NCI-H524 (cell line): ENCODE measurements around the gene CCNYL1.

ENCODE experiments used
- DNase-seq, 2 experiments: peaks; one replicate each; lab custom pipeline; 2025; lab: John Stamatoyannopoulos, UW

CCNYL1 gene

GRCh38 chr2:207766041-207766551 lies 54.7 kb downstream of the CCNYL1 start:
- no peak for DNase-seq

- DNase-seq = no peak
Measured at GRCh38 chr2:207766697-207767460, 55.4 kb downstream of the CCNYL1 start.

DNA sequence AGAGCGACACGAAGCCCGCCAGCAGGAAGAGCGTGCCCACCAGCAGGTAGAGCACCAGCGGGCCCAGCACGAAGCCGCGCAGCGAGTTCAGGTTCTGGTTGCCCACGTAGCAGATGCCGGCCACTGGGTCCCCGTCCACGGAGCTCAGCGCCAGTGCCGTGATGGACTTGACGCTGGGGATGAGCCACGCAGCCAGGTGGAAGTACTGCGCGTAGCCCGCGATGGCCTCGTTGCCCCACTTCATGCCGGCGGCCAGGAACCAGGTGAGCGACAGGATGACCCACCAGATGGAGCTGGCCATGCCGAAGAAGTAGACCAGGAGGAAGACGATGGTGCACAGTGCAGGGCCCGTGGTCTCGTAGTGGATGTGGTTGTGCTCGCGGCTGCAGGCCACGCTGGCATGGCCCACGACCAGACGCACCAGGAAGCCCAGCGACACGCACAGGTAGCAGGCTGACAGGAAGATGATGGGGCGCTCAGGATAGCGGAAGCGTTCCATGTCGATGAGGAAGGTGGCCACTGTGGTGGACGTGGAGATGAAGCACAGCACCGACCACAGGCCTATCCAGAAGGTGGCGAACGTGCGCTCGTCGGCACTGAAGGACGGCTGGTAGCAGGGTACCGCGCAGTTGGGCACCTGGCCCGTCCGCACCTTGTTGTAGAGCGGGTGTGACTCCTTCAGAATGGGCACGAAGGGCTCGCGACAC lies 56.2 kb downstream of the CCNYL1 start:
- peak in 1 of 2 experiments; percentile 18 for DNase-seq

DNA sequence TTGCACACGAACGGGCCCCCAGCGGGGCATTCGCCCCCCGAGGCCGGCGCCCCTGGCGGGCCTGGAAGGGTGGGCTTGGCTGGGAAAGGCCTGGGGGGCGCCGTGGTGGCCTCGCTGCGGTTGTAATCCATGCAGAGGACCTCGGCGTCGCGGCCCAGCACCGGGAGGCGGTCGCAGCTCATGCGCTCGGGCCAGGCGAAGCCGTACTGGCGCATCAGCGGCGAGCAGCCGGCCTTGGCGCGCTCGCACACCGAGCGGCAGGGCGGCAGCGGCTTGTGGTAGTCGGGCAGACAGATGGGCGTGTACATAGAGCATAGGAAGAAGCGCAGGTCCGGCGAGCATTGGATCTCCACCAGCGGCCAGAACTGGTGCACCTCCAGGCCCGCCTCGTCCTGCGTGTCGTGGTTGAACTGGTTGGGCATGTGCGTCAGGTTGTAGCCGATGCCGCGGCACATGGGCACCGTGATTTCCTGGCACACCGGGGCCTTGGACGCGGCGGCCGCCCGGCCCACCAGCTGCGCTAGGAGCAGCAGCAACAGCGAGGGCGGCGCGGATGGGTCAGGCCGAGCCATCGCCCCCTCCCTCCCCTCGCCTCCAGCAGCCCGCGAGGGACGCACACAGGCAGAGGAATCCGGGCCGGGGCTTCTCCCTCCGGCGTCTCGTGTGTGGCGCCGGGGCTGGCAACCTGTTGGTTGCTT lies 56.9 kb downstream of the CCNYL1 start:
- peak; percentile 37 to 51 for DNase-seq

DNA sequence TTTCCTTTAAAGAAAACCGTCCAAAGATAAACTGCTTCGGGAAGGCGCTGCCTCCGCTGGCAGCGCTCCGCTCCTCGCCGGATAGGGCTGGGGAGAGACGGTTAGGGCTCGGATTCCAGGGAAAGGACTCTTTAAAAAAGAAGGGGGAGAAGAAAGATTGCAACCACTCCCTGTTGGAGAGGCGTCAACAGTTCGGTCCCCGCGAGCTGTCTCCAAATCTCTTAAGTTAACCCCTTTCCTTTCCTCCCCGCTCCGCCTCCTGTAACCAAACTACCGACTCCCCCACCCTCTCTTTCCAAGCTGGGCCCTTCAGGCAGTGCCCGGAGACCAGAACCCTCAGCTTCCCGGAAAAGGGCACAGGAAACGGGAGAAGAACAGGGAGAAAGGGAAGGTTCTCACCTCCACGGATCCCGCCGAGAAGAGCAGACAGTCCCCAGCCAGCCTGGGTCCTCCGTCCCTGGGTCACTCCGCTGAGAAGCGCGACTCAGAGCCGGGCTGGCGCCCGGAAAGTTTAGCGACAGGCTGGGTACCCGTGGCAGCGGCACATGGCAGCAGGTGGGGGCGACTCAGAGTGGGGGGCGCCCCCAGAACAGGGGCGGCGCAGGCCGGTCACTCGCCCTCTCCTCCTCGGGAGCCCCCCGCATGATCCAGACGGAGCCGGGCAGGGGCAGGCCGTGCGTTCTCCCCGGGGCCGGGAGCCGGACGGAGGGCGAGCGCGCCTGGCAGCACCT lies 57.6 kb downstream of the CCNYL1 start:
- DNase-seq = peak in 1 of 2 experiments; percentile 32

DNA sequence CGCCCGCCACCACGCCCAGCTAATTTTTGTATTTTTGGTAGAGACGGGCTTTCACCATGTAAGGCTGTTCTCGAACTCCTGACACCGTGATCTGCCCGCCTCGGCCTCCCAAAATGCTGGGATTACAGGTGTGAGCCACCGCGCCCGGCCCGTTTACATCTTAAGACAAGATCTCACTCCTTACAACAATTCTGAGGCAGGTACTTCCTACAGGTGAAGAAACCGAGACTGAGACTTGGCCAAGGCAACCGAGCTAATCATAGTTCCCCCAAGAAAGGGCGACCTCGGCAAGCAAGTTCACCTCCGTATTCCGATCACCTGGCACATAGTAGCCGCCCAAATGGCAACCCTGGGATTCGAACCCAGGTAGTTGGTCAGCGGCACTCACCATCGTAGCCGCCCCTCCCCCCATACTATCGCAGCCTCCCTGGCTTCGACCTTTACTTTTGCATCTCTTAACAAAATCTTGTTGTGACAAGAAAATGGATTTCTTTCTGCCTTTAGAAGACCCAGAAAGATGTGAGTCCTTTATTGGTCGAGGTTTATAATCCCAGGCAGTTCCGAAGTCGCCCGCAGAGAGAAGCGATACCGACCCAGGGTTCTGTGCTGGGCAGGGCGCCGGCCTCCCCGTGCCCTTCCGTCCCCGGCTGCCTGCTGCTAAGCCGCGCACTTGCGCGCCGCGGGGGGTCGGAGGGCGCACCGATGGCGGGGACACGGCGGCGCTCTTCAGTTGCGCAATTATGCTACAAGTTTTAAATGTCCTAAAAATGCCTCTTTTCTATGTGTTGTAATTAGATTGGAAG lies 59.4 kb downstream of the CCNYL1 start:
- DNase-seq = no peak

DNA sequence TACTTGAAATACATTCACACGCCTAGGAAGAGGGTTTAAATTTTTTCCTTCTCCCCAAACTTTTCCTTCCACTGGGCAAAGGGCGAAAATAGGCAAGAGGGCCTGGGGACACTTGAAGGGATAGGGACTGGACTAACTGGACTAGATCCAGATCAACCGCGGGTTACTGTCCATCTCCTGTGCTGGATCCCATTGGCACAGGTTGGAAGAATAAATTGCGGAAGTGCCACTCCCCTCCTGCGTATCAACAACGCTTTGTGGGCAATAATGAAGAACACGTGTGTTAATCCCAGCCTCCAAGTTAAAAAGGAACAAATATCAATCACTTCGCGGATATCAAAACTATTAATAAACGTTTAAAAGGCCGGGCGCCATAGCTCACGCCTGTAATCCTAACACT lies 60.0 kb downstream of the CCNYL1 start:
- DNase-seq = no peak

DNA sequence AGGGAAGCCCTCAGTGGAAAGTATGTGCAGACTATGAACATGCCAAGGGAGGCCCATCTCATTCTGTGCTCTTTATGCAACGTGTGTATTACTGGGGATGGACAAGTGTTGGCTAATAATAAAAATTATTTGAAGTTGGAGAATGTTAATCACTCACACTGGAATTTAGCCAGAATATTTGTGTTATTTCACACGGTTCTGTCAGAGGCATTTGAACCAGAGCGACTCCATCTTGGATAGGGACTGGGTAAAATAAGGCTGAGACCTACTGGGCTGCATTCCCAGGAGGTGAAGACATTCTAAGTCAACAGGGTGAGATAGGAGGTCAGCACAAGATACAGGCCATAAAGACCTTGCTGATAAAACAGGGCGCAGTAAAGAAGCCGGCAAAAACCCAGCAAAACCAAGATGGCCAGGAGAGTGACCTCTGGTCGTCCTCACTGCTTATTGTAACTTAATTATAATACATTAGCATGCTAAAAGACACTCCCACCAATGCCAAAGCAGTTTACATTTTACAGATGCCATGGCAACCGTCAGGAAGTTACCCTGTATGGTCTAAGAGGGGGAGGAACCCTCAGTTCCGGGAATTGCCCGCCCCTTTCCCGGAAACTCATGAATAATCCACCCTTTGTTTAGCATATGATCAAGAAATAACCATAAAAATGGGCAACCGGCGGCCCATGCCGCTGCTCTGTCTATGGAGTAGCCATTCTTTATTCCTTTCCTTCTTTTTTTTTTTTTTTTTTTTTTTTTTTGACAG lies 60.8 kb downstream of the CCNYL1 start:
- DNase-seq = no peak

DNA sequence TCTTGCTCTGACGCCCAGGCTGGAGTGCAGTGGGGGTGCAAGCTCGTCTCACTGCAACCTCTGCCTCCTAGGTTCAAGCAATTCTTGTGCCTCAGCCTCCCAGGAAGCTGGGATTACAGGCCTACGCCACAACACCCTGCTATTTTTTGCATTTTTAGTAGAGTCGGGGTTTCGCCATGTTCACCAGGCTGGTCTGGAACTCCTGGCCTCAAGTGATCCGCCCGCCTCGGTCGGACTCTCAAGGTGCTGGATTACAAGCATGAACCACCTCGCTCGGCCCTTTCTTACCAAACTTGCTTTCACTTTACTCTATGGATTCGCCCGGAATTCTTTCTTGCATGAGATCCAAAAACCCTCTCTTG lies 61.4 kb downstream of the CCNYL1 start:
- no peak for DNase-seq

- DNase-seq = no peak
Measured at GRCh38 chr2:207775473-207775872, 64.0 kb downstream of the CCNYL1 start.

DNA sequence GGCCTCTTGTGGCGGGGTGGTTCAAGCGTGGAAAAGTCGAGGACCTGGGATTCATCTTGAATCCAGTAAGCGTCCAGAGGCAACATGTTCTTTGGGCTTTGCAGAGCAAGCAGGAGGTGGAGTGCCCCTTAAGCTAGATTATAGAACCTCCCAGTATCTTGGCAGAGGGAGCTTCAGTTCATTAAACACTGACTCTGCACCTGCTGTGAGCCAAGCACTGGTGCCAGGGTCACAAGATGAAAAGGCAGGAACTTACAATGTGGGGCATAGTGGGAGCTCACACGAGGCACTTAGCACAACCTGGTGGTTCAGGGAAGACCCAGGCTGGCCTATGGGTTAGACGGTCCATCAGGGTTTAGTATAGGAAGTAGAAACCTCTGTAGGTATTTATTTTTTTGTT lies 65.7 kb downstream of the CCNYL1 start:
- peak; percentile 53 to 71 for DNase-seq

DNA sequence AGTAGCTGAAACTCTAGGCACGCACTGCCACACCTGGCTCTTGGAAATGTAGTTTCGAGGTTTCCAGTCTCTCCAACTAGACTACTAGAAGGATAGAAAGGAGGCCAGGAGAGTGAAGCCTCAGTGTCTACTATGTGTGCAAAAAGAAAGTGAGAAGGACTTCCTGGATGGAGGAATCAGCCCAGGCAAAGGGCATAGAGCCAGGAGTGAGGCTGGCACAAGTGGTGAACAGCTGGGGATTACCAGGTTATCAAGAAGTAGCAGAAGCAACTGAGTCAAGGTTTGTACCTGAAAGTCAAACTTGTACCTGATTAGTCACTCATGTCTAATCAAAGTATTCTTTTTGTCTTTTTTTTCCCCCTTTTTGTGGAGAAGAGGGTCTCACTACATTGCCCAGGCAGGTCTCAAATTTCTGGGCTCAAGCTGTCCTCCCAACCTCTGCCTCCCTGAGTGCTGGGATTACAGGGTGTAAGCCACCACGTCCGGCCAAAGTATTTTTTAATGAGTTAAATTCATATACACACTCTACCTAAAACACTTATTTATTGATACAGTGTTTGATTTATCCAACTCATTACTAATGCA lies 67.0 kb downstream of the CCNYL1 start:
- DNase-seq = no peak

DNA sequence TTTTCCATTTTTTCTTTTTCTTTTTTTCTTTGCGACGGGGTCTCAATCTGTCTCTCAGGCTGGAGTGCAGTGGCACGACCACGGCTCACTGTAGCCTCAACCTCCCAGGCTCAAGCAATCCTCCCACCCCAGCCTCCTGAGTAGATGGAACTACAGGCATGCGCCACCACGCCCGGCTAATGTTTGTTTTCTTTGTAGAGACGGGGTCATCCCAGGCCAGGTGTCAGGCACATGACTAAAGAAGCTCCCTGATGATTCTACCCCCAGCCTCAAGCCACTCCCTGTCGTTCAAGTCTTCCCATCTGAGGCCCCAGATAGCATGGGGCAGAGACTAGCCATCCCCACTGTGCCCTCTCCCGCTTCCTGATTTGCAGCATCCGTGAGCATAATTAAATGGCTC lies 68.1 kb downstream of the CCNYL1 start:
- no peak for DNase-seq

- DNase-seq = no peak
Measured at GRCh38 chr2:207782238-207783030, 71.0 kb downstream of the CCNYL1 start.

DNA sequence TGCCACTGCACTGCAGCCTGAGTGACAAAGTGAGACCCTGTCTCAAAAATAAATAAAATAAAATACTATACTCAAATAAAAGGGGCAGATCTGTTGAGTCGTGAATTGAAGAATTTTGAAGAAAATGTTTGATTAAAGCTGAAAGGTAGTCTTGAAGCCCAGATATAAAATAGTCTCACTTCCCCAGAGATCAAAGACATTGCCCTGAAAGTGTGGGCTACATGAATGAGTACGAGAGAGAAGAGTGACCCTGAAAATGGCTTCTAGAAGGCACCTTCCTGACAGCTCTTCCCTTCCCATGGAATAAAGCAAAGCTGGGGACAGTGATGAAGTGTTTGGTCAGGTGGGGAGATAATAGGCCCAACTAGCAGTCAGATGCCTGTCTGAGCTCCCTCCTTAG lies 72.1 kb downstream of the CCNYL1 start:
- DNase-seq = no peak

- no peak for DNase-seq
Measured at GRCh38 chr2:207784898-207785297, 73.5 kb downstream of the CCNYL1 start.

DNA sequence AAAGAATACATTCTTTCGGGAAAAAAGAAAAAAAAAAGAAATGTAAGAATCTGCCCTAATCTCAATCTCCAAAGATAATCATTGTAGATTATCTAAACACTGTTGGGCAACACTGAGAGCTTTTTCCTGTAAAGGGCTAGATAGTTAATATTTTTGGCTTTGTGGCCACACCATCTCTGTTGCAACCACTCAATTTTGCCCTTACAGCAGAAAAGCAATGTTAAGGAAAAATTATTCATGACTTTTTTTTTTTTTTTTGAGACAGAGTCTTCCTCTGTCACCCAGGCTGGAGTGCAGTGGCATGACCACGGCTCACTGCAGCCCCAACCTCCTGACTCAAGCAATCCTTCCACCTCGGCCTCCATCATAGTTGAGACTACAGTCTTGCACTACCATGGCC lies 75.6 kb downstream of the CCNYL1 start:
- no peak for DNase-seq

DNA sequence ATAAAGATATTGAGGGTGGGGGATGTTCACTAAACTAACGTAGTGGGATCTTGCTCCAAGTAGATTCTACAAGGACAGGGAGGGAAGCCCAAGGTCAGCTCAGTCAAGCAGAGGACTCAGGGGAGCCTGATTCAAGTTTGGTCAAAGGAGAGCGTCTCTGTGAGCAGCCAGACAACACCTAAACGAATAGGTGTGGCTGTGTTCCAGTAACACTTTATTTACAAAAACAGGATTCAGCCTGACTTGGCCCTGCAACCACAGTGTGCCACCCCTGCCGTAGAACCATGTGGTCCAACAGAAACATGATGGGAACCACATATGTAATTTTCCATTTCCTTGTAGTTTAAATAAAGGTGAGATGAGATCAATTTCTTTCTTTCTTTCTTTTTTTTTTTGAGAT lies 76.4 kb downstream of the CCNYL1 start:
- DNase-seq = no peak

DNA sequence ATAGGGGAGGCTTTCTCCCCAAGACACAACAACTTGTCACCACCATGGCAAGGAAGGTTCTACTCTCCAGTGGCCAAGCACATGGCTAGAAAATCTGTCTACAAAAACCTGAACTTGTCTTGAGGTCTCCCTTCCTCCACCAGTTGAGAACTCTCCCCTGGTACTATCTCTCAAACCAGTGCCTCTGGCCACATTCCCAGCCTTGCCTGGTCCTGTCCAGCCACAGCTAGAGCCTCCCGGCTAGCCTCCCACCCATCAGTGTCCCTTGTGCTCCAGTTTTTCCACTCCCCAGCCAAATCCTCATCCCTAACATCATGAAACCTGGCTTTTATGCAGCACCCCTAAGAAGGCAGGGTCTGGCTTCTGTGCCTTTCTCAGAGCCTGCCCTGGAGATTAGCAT lies 79.5 kb downstream of the CCNYL1 start:
- DNase-seq = no peak
